HL-60/S4 (cell line): ENCODE data around the gene MGP.

ENCODE experiments used
- in situ Hi-C: fragments of 300-500 bp; cut with MboI; formaldehyde crosslinking; loops from 2 replicates; pipeline ENCODE4 v1.14.3; 2022; ENCODE audit warnings: low sequenced_read_pairs

The MGP gene

DNA sequence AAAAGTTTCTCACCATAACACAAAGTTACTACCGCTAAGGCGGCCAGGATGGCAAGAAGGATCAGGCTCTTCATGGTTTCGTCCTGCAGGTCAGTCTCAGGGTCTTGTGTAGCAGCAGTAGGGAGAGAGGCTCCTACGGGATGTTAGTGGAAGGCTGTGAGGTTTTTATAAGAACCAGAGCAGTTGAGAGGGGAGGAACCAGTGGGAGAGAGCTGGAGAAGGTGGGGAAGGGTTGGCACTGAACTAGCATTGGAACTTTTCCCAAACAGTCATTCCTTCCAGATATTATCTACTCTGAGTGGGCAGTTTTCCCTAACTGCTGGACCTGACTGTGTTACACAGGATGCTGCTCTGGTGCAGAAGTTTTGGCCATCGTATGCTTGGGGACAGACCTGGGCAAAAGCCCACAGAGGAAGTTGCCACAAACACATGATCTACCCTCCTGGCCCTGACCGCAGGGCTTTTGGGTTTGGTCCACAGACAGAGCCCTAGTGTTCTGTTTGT is at the start of gene MGP:
Gene MGP (minus strand): TSS at position 137 of the 504 bp plus-strand sequence. CDS start 63 bp downstream, at position 74.
- in situ Hi-C loops: no loop called here

DNA sequence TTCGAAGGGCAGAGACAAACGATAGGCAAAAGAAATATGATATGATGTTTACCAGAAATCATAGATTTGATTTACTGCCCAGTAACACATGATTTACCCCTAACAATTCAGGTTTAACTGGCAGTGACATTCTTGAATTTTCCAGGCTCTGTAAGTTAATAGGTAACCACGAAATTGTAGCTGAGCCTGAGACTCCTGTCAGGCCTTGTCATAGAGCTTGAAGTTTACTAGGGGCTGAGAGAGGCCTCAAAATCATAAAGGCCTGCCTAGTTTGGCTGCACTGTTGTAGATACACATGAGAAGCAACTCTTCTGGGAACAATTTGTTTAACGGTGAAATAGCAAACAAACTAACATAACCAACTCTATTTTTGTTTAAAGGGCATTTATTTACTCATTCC is 49.4 kb upstream of the MGP start:
- in situ Hi-C loops: no loop called here

DNA sequence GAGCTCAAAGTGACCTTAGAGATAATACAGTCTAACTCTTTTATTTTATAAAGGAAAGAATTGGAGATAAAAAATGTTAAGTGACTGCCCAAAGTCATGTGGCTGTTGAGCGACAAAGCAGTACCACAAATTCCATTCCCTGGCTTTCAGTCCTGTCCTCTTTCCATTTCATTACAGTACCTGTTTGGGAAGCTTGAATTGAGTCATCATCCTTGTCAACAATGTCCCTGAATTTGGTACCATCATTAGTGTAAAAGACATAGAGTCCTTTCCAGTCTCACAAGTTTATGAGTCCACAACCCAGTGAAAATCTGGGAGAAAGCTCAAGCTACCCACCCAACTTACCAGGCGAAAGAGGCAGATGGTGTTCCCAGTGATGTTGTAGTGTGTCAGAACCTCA is 48.9 kb upstream of the MGP start:
- in situ Hi-C loops: no loop called here

DNA sequence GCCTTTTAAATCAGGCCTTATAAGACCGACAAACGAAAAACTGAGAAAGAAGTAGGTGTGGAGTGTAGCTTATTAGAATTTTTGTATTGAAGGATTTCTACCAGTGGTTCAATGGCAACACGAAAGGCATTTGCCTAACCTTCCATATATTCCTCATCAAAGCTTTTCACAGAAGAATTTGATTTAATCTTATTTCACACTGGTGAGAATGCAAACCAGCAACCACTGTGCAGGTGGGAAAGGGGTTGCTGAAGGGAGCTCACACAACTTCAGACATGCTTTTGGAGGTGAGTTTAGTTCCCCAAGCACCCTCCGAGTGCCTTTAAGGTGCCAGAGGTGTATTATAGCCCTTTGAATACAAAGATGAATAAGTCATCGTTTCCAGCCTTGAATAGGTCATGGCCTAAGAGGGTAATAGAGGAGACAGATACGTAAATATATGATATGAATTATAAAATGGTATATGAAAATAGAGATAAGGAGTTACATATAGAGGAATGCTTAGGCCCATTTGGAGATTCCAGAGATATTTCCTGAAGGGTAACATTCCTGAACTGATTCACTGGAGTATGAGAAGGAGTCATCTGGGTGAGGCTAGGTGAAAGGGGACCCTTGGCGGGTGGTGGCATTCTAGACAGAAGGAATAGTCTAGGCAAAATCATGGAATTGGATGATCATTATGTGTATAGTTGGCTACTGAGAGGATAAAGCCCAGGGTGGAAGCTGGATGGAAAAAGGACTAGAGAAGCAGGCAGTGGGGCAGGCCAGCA is 46.3 kb upstream of the MGP start:
- in situ Hi-C loops: no loop called here

DNA sequence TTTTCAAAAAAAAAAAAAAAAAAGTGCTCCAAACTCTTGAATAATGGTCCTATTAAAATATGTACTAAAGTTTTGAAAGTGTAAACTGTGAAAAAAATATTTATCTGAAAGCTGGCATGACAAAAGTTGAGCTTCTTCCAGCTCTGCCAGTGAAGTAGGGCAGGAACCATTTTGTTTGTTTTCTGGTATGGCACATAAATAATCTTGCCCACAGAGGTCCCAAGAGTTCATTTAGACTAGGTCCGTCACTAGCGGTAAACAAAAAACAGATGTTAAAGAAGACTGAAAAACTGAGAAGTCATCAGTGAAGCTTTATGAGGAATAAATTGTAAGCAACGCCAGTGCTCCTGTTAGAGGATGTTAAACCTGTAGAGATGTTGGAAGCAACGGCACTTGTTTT is 45.7 kb upstream of the MGP start:
- in situ Hi-C loops: no loop called here

DNA sequence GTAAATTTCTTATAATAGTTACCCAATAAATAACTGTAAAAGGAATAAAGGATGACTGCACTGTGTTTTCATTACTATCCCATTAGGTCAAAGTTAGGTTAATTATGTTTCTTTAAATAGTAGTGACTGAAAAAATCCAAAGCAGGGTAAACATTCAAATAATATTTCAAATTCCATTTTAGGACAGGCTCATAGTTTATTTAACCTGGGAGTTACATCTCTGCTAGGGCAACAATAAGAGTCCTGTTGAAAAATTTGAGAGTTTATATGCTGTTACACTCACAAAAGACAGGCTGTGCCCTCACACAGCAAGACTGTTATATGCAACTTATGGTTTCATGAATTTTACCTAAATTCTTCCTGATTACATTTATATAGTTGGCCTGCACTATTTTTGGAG is 44.6 kb upstream of the MGP start:
- in situ Hi-C loops: no loop called here

DNA sequence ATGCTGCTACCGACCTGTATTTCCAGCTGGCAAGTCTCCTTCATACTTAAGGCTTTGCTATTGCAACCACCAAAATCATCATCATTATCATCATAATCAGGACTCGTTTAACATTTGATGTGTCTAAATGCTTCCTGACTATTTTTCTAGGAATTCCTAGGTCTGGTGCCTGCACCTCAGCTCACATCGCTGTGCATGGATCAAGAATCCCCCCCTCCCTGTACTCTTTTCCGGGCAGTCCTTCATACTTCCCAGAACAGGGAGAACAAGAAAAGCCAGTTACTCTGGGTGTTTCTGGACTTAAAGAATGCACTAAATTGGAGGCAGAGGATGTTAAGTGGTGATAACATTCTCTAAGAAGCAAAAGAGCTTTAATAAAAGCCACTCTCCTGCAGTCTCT is 43.3 kb upstream of the MGP start:
- in situ Hi-C loops: no loop called here

DNA sequence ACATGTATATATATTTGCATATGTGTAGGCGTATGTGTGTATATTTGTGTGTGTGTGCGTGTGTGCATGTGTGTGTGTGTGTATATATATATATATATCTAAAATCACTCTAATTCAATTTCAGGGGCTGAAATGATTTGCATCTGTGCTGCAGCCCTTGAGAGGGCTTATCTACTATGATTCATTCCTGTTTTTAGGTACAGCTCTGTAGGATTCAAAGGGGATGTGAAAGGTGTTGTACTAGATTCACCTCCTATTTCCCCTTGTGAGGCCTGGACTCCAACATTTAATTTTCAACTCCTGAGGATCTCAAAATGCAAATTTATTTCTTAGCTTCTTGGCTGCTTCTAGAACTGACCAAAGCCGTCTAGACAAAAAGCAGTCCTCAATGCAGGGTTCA is 41.6 kb upstream of the MGP start:
- in situ Hi-C loops: no loop called here

DNA sequence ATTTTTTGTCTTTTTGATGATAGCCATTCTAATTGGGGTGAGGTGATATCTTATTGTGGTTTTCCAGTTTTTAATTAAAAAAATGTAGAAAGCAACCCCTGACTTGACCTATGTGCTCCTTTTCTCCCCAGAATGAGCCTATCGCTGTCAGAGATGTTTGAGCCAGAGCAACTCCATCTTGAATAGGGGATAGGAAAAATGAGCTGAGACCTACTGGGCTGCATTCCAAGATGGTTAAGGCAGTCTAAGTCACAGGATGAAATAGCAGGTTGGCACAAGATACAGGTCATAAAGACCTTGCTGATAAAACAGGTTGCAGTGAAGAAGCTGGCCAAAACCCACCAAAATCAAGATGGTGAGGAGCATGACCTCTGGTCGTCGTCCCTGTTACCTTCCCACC is 38.9 kb upstream of the MGP start:
- in situ Hi-C loops: no loop called here

DNA sequence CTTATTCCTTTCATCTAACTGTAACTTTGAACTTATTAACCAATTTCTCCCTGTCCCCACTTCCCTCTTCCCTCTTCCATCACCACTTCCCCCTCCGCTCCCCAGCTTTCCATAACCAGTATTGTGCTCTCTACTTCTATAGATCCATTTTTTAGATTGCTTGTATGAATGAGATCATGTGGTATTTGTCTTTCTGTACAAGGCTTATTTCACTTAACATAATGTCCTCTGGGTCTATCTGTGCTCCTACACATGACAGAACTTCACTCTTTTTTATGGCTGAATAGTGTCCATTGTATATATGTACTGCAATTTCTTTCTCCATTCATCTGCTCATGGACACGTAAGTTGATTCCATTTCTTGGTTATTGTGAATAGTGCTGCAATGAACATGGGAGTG is 38.3 kb upstream of the MGP start:
- in situ Hi-C loops: no loop called here

DNA sequence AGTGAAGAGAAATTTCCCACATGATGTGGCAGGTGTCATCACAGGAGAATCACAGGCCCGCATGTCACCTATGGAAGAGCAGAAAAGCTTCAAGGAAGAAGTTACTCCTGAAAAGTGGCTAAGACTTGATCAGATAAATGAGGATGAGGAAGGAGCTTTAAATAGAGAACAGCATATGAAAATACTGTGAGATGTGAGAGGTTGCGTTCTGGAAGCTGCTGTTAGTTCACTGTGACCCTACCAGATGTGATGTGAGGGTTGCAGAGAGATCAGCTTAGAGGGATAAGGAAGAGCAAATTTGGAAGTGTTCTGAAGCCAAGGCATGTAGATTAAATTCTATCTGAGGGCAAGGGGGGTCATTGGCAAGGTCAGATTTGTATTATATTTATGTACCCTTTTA is 35.6 kb upstream of the MGP start:
- in situ Hi-C loops: no loop called here

DNA sequence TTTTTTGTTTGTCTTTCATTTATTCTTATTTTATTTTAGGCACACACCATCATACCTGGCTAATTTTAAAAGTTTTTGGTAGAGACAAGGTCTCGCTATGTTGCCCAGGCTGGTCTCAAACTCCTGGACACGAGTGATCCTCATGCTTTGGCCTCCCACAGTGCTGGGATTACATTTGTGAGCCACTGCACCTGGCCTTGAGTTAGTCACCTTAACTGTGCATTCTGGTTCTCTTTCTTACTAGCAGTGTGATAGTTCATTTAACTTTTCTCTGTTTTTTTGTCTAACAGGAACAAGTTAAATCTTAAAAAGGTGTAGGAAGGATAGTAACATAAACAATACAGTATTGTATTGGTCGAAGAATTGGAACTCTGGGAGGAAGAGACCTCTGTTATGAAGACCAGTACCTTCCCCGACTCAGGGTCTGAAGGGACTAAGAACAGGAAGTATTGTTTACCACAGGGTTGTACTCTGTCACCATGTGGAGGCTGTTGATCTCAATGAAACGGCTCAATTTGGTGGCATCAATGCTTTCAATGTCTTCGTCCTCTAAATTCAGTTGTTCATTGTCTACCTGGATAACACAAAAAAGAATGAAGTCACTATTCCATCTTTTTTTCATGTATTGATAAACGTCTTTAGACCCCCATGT is 34.9 kb upstream of the MGP start:
- in situ Hi-C loops: no loop called here

DNA sequence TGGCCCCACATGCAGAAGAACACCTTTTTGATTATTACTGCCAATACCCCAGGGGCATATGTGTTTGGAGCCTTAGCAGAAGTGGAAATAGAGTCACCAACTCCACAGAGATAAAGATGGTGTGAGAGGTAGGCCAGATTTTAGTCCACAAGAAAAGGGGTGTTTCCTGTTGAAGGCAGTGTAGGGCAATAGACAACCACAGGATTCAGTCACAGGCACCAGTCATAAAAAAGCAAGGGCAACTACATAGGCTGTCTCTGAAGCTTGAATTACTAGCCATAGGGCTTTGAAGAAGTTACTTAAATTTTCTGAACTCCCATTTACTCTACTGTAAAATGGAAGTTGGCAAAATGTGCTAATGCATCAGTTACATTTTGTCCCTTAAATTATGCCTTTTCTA is 33.8 kb upstream of the MGP start:
- in situ Hi-C loops: no loop called here

DNA sequence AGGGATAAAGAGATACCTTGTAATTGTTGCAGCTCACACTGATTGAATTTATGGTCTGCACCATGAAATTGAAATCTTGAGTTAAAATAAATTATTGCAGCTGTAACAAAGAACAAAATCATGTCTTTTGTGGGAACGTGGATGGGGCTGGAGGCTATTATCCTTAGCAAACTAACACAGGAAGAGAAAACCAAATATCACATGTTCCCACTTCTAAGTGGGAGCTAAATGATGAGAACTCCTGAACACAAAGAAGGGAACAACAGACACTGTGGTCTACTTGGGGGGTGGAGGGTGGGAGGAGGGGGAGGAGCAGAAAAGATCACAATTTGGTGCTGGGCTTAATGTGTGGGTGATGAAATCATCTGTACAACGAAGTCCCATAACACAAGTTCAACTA is 30.1 kb upstream of the MGP start:
- in situ Hi-C loops: no loop called here

DNA sequence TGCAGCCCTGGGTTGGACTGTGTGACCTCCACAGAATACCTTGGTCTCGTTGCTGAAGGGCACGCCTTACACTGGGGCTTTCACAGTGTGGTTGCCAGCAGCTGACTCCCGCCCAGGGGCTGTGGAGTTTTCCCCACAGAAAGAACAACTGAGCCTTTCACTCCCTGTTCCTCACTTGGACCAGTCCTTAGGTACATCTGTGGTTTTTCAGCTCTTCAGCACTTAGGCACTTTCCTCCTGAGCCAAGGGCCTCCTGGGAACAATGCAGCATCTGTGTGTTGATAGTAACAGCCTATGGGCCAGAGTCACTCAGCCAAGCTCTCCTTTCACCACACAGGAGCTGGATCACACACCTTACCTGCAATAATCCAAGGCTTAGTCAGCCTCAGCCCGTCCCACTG is 27.7 kb upstream of the MGP start:
- in situ Hi-C loops: no loop called here

DNA sequence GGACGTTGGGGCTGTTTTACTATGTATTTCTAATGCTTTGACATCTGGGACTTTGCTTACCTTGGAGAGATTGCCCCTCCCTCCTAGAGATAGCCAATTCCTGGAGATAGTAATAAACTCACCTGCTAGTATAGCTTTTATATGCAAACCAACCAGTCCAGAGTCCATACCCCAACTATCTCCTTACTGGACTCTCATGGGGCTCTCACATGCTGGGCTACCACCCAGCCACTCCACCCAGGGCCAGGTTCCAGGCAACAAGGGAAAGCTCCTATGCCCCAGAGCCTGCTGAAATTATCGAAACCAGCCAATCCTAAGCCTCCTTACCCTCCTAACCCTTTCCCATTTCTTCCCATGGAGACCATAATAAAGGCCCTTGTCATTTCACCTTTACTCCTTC is 25.5 kb upstream of the MGP start:
- in situ Hi-C loops: no loop called here

DNA sequence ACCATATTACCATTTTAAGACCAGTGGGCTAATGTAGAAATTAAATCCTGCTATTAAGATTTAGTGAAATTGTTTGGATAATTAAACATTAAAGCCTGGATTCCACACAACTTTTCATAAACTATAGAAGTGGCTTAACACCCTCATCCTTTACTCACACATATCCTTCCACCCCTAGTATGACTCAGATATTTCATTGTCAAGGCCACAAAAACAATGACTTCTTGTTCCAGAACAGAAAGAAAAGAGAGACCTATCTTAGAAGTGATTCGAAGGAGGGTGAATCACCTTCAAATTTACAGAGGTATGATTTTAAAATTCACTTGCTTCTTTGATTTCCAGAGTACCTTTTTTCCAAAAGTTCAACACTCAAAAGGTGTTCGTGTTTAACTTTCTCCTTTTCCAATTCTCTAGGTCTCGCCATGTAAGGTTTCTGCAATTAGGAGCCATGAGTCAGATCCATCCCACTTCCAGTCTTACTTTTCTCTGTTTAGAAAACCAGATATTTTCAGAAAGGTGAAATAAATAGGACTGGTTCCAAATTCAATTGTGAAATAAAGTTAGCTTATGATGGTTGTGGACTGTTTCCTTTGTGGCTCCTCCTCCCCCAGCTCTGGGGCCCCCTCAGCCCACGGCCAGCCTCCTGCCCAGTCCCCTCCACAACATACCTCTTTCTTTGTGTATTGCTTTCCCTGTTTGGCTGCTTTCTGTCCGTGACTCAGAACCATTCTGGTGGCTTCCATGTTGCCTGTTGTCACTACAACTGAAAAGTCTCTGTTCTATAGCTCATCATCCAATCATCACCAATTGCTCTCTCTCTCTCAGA is 24.6 kb upstream of the MGP start:
- in situ Hi-C loops: no loop called here

DNA sequence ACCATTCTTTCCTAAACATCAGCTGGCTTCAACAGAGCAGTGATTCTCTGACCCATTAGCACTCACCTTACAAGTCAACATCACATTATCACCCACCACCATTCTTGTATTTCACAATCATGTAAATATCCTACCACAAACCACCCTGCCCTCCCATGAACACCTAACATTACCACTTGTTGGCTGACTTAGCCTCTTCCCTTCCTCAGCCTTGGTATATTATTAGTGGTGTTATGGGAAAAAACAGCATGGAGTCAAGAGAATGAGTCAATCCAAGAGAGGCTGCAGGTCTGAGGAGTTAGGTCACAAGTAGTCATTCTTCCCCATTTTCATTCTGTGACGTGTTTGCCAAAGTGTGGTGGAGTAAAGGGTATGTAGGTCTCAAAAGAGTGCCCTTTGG is 22.3 kb upstream of the MGP start:
- in situ Hi-C loops: no loop called here

DNA sequence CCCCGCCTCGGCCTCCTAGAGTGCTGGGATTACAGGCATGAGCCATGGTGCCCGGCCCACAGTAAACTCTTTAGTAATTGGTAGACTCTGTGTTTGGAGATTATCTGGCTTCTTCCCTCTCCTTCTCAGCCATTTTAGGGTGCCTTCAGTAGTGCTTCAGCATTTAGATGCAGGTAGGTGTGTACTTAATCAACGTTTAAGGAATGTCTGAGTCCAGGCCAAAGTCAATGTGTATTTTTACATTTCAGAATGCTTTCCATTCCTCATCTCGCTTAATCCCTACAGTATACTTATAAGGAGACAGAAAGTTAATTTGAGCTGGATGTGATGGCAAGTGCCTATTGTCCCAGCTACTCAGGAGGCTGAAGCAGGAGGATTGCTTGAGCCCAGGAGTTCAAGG is 20.5 kb upstream of the MGP start:
- in situ Hi-C loops: no loop called here

DNA sequence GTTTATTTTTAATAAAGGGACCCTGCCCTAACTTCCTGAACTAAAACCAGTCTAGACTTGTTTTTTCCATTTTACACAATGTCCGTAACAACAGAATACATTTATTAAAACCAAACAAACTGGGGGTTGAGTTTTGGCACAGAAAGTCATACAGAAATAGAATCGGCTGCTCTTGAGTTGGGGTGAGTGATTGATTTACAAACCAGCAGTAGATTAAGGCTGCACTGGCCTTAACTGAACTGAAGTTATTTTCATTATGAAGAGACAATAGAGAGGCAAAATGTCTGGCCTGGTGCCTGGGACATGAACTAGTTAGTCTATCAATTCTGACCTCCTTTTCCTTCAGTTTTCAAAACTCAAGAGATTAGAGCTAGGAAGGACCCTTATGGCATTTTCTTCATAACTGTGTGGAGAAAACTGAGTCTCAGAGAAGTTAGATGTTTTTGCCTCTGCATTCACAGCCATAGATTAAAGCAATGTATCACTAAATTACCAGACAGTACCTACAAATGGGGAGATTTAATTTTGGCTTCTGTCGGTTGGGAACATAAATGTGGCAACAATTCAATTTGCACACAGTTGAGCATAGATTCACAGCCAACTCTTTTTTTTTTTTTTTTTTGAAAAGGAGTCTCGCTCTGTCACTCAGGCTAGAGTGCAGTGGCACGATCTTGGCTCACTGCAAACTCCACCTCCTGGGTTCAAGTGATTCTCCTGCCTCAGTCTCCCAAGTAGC is 19.8 kb upstream of the MGP start:
- in situ Hi-C loops: no loop called here

DNA sequence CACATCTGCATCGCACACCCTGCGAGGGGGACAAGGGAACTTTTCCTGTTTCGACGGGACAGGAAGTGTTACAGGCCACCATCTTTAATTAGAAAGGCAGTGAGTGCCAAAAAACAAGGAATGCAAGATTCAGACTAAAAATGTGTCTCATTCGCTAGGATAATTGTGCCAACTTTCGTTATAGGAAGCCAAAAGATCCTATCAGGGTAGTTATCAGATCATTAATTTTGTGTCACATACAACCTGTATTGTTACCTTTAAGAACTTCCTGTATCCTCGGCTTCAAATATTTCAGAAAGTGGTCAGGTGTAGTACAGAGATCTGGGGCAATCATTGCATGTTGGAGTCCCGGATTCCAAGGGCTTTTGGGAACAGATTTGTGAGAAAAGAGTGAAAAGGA is 19.2 kb upstream of the MGP start:
- in situ Hi-C loops: no loop called here
